K562 (cell line): ENCODE data around the gene FLOT2. TPM values are rescaled to one million over a fixed set of nuclear protein-coding genes. Genes with fewer than 3 reads are reported as not detected.

Experiments
- HDGF ChIP-seq: fragments of 450-650 bp; IDR thresholded peaks from 2 replicates; pipeline ENCODE4 v1.6.1; 2016
- HMGXB4 ChIP-seq: sonication (generic); formaldehyde crosslinking; IDR thresholded peaks from 2 replicates; pipeline ENCODE4 v1.8.1; 2023; ENCODE audit warnings: mild to moderate bottlenecking, missing genetic modification reagents
- RB1 ChIP-seq: fragments of 450-650 bp; IDR thresholded peaks from 2 replicates; pipeline ENCODE4 v1.6.1; 2017; ENCODE audit warnings: low read depth, mild to moderate bottlenecking
- REST ChIP-seq, 2 experiments: fragments of 450-650 bp; formaldehyde crosslinking in 1 of 2; IDR thresholded peaks; 2 replicates each; pipeline versions ENCODE4 v1.4.0 to v1.6.1; 2014 to 2020; ENCODE audit warnings: mild to moderate bottlenecking in 2 of 2, borderline replicate concordance in 1 of 2, low read depth in 1 of 2
- polyA plus RNA-seq, 8 experiments: library from polyadenylated mRNA; depleted of rRNA in 4 of 8; stranded (reverse) in 5 of 8; unstranded in 3 of 8; fragments of >200 nt; fragmentation: Nextera tagmentation in 2 of 8; fragmentation: Illumina TruSeq in 1 of 8; extraction: Ambion mirVana in 2 of 8; extraction: Trizol in 1 of 8; gene quantifications; 2 replicates each; pipeline versions ENCODE4 v1.2.1 to v1.2.3, GENCODE V29; 2011 to 2014; ENCODE audit warnings: inconsistent platforms in 1 of 8, missing spikeins in 1 of 8
- total RNA-seq, 7 experiments: library from RNA; depleted of rRNA in 6 of 7; stranded (reverse); fragments of >200 nt in 6 of 7; fragmentation: Illumina TruSeq in 2 of 7; extraction: Trizol in 2 of 7; gene quantifications; 2 replicates each; pipeline versions ENCODE4 v1.2.1 to v1.2.3, GENCODE V29; 2011 to 2021; ENCODE audit warnings: low replicate concordance in 1 of 7
- TF ChIP-seq, protein P1 (sequence below), 2 experiments: IDR thresholded peaks in 1 of 2; conservative IDR thresholded peaks in 1 of 2; 2 replicates each; pipeline ENCODE4 v1.6.1; 2016; ENCODE audit warnings: low read depth in 2 of 2, mild to moderate bottlenecking in 1 of 2, missing compliant biosample characterization in 1 of 2, missing genetic modification characterization in 1 of 2, moderate library complexity in 1 of 2
- TF ChIP-seq, protein P2 (sequence below): fragments of 450-650 bp; IDR thresholded peaks from 2 replicates; pipeline ENCODE4 v1.6.1; 2016; ENCODE audit warnings: low read depth, mild to moderate bottlenecking, moderate library complexity
- TF ChIP-seq, protein P3 (sequence below): fragments of 450-650 bp; IDR thresholded peaks from 2 replicates; pipeline ENCODE4 v1.6.1; 2016

Gene FLOT2
- total and polyA plus RNA-seq, 9 of the 15 experiments (the other 6 are each of a cell fraction or from before 2014, with no cell fraction given) = 17.5 to 138 (median 41.7) TPM

- TF ChIP-seq, protein P1, sequence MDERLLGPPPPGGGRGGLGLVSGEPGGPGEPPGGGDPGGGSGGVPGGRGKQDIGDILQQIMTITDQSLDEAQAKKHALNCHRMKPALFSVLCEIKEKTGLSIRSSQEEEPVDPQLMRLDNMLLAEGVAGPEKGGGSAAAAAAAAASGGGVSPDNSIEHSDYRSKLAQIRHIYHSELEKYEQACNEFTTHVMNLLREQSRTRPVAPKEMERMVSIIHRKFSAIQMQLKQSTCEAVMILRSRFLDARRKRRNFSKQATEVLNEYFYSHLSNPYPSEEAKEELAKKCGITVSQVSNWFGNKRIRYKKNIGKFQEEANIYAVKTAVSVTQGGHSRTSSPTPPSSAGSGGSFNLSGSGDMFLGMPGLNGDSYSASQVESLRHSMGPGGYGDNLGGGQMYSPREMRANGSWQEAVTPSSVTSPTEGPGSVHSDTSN (CRISPR knock-in tag; IDR thresholded peaks at IDR 0.05; ENCODE audit: low read depth) = no peak
- TF ChIP-seq, protein P1 (tag; conservative IDR thresholded peaks at IDR 0.05; ENCODE audit: low read depth) = peak; percentile 41
- TF ChIP-seq, protein P2, sequence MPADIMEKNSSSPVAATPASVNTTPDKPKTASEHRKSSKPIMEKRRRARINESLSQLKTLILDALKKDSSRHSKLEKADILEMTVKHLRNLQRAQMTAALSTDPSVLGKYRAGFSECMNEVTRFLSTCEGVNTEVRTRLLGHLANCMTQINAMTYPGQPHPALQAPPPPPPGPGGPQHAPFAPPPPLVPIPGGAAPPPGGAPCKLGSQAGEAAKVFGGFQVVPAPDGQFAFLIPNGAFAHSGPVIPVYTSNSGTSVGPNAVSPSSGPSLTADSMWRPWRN = no peak
- TF ChIP-seq HDGF = peak; percentile 60; the same call in 1 of the 2 replicates
- TF ChIP-seq REST (IDR thresholded peaks at IDR 0.05; ENCODE audit: borderline replicate concordance) = peak; percentile 91
- TF ChIP-seq REST (CRISPR knock-in tag; IDR thresholded peaks at IDR 0.05; ENCODE audit: low read depth) = no peak
- TF ChIP-seq, protein P3, sequence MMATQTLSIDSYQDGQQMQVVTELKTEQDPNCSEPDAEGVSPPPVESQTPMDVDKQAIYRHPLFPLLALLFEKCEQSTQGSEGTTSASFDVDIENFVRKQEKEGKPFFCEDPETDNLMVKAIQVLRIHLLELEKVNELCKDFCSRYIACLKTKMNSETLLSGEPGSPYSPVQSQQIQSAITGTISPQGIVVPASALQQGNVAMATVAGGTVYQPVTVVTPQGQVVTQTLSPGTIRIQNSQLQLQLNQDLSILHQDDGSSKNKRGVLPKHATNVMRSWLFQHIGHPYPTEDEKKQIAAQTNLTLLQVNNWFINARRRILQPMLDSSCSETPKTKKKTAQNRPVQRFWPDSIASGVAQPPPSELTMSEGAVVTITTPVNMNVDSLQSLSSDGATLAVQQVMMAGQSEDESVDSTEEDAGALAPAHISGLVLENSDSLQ = peak; percentile 45; the same call in 1 of the 2 replicates
- TF ChIP-seq HMGXB4 = no peak
- TF ChIP-seq RB1 = peak; percentile 61
Observed at GRCh38 chr17:28878981-28879380, 18.6 kb downstream of the FLOT2 start (continued).
